Heart right ventricle (tissue), 16 donors: ENCODE measurements around the gene SFI1. TPM values are rescaled to one million over a fixed set of nuclear protein-coding genes. Genes with fewer than 3 reads are reported as not detected.

ENCODE experiments used
- ATAC-seq, 8 donors: fragments of 200-7000 bp; cut with Tn5 transposase; one replicate each; pipeline ENCODE4 v1.9.1; 2020; ENCODE audit warnings: mild to moderate bottlenecking in 8 of 8, moderate library complexity in 8 of 8, moderate number of reproducible peaks in 1 of 8
- DNase-seq, 2 donors: peaks; one replicate each; pipeline ENCODE4 v3.0.0-alpha.2; 2020
- H3K27ac ChIP-seq, 10 donors: fragments of 200-600 bp; sonication (generic) in 2 of 10; one replicate each; pipeline versions ENCODE4 v1.5.0 to v1.8.0; 2020 to 2022; ENCODE audit warnings: mild to moderate bottlenecking in 3 of 10
- H3K27me3 ChIP-seq, 7 donors: fragments of 200-600 bp; one replicate each; pipeline ENCODE4 v1.8.0; 2021 to 2022; ENCODE audit warnings: mild to moderate bottlenecking in 2 of 7
- H3K36me3 ChIP-seq, 9 donors: fragments of 200-600 bp; sonication (generic) in 1 of 9; one replicate each; pipeline versions ENCODE4 v1.5.0 to v1.8.0; 2020 to 2022; ENCODE audit warnings: mild to moderate bottlenecking in 2 of 9
- H3K4me1 ChIP-seq, 9 donors: fragments of 200-600 bp; sonication (generic) in 1 of 9; one replicate each; pipeline versions ENCODE4 v1.5.0 to v1.8.0; 2020 to 2022; ENCODE audit warnings: mild to moderate bottlenecking in 4 of 9
- H3K4me3 ChIP-seq, 10 donors: fragments of 200-600 bp; sonication (generic) in 2 of 10; one replicate each; pipeline versions ENCODE4 v1.5.0 to v1.8.0; 2020 to 2022; ENCODE audit warnings: mild to moderate bottlenecking in 7 of 10, moderate library complexity in 2 of 10
- H3K9me3 ChIP-seq, 11 donors: fragments of 200-600 bp in 10 of 11; sonication (generic) in 2 of 11; one replicate each; pipeline versions ENCODE4 v1.5.0 to v1.8.0; 2013 to 2022; ENCODE audit warnings: mild to moderate bottlenecking in 2 of 11, control low read depth in 1 of 11, moderate library complexity in 1 of 11
- CTCF ChIP-seq, 9 donors: fragments of 200-600 bp; sonication (generic) in 2 of 9; IDR thresholded peaks; one replicate each; pipeline versions ENCODE4 v1.5.0 to v1.8.0; 2021 to 2022; ENCODE audit warnings: antibody characterized with exemption in 9 of 9, mild to moderate bottlenecking in 5 of 9, moderate library complexity in 1 of 9
- WGBS, 2 donors: extraction: QIAGEN DNeasy Blood & Tissue Kit; methylation state at CpG; one replicate each; pipeline ENCODE4 v1.1.7; 2013; ENCODE audit warnings: inconsistent platforms in 1 of 2; 5-methylcytosine and 5-hydroxymethylcytosine counted together
- intact Hi-C, 10 donors: fragments of 100-400 bp; cut with DNase I; formaldehyde crosslinking; loops; one replicate each; pipeline versions ENCODE4 v1.11.1 to v1.14.2; 2022
- polyA plus RNA-seq, 2 donors: library from polyadenylated mRNA; stranded (reverse); fragments of 200-250 nt; gene quantifications; one replicate each; pipeline ENCODE4 v1.2.3, GENCODE V29; 2013
- total RNA-seq, 10 donors: library from RNA; stranded (reverse); fragmentation: NEBNext Ultra II Directional in 3 of 10; extraction: Animal tissue kit (Norgen Biotek cat#: 25700) in 3 of 10; gene quantifications; one replicate each; pipeline versions ENCODE4 v1.2.1 to v1.2.4, GENCODE V29; 2021 to 2023
- donor health status: Arrhythmogenic right ventricular cardiomyopathy.
- donor health status: ischemic (EF 13 %, LVEDD 7.1; RV severe dilation, severe dysfunction).
- donor health status: healthy with polysubstance abuse.
- donor health status: DM: no; HTN: yes; CAD: no.
- donor health status: DM: no; HTN: no; CAD: no.
- donor health status: ischemic (EF 25% LVEDD 6.9; RV normal size, moderate dysfunction).
- donor health status: ischemic (EF 25% LVEDD 5.7; RV mildly dilated, moderate dysfunction).
- donor health status: healthy.
- donor health status: DM: yes; HTN: yes; CAD: no.
- donor health status: Ischemic cardiomyopathy.
- donor health status: ischemic (EF 35%, LVEDD 5.7; RV mildly dilated, moderate dysfunction).
- donor health status: nonischemic (EF 11% LVEDD 7.7; RV severe dilation, severe dysfunction).
- donor health status: DM: yes; HTN: yes; CAD: no.
- donor health status: PGD.
- donor health status: ischemic (EF 29% LVEDD 5.4; RV normal size, mild dysfunction).
- donor health status: nonischemic (EF 23%, LVEDD 6.1; RV moderate dilation, normal function).

SFI1 gene
- total and polyA plus RNA-seq, 12 donors: 4.7 to 20.1 (median 7.3) TPM

- intact Hi-C loops: no loop called here
- WGBS, 2 donors: 53 to 74% methylated on average over 4 of the region's 4 CpGs
- DNase-seq (no peak), ATAC-seq (peak in 6 of 8 donors; percentile 11 to 60 (median 42))
- no peak for TF ChIP-seq CTCF (IDR thresholded peaks at IDR 0.05)
- H3K4me1 ChIP-seq: peaks cover 0 to 66% (median 13%) of the 10 kb centered on the region in 9 donors
- peaks cover 0 to 88% (median 18%) of the 10 kb centered on the region in 9 donors for H3K36me3 ChIP-seq
- H3K27me3 ChIP-seq: no peaks in the 10 kb centered on the region
- no peaks in the 10 kb centered on the region for H3K9me3 ChIP-seq
- no peak overlapping the region for H3K4me3 ChIP-seq
- peak overlapping the region in 8 of 10 donors; percentile 9 to 83 (median 74) for H3K27ac ChIP-seq
These were observed 46.8 kb upstream of the SFI1 start for GRCh38 chr22:31449506-31449905.

DNA sequence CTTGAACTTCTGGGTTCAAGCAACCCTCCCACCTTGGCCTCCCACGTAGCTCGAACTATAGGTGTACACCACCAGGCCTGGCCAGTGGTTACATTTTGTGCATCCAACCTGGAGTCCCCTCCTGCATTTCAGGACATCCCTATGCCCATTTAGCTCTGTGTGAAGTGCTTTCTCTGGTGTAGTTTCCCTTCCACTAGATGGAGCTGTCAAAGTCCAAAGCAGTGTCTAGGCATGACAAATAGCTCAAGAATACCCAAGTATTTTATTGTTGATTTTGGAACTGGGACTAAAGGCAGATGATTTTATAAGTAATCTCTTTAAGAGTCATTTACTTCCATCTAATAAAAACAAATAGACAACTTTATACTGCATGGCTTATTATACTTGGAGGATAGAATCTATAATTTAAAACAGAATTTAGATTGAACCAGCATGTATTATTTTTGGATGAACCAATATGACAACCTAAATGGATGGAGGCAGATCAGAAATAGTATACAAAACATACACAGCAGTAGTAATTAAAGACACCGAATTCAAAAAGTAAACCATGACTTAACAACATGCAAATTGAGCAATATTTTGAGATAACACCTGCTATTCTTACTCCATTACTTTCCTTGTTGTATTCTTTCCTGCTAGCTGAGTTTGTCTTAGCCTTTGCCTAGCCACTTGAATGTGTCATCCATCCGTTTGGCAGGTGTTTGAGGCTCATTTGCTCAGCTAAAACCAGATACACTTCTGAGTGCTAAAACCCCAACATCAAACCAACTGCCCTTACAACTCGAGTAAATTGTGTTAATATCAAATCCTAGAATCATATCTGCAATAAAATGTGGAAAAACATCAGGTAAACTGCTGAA, 44.4 kb upstream of the SFI1 start:
- H3K27ac ChIP-seq: no peak overlapping the region
- ATAC-seq (peak in 2 of 8 donors; percentile 13 to 44), DNase-seq (no peak)
- H3K36me3 ChIP-seq: peaks cover 0 to 86% (median 25%) of the 10 kb centered on the region in 9 donors
- intact Hi-C loops: no loop called here
- no peaks in the 10 kb centered on the region for H3K27me3 ChIP-seq
- no peak overlapping the region for H3K4me3 ChIP-seq
- WGBS, 2 donors: 69 to 80% methylated on average over 5 of the region's 5 CpGs
- H3K9me3 ChIP-seq: no peaks in the 10 kb centered on the region
- peaks cover 0 to 42% (median 9%) of the 10 kb centered on the region in 9 donors for H3K4me1 ChIP-seq
- peak in 7 of 9 donors; percentile 20 to 51 (median 47) for TF ChIP-seq CTCF (IDR thresholded peaks at IDR 0.05)

DNA sequence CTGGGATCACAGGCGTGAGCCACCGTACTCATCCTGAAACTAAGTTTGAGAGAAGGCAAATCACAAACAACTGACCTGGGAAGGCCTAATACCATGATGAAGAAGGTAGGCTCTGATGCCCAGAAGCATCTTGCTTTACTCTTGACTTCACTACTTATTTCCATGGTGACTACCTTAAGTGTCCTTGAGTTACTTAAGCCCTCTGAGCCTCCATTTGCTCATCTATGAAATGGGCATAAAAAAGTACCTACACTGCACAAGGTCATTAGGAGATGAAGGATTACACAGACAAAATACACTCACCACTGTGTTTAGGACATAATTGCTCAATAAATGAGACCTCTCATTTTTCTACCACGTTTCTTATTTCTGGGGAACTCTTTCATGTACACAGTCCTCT, 34.6 kb upstream of the SFI1 start:
- intact Hi-C loops: loop anchor here in 1 of 10 donors (10.0 kb wide), 1 partner anchor 57 kb away; no protein-coding TSS in a partner anchor
- ATAC-seq (no peak), DNase-seq (no peak)
- Histone ChIP-seq H3K4me3 (no peak overlapping the region), H3K27me3 (no peaks in the 10 kb centered on the region), H3K36me3 (peaks cover 0 to 95% (median 55%) of the 10 kb centered on the region in 9 donors), H3K9me3 (no peaks in the 10 kb centered on the region), H3K27ac (no peak overlapping the region), H3K4me1 (no peaks in the 10 kb centered on the region)
- 92 to 98% methylated on average over 3 of the region's 3 CpGs for WGBS, 2 donors
- no peak for TF ChIP-seq CTCF (IDR thresholded peaks at IDR 0.05)

DNA sequence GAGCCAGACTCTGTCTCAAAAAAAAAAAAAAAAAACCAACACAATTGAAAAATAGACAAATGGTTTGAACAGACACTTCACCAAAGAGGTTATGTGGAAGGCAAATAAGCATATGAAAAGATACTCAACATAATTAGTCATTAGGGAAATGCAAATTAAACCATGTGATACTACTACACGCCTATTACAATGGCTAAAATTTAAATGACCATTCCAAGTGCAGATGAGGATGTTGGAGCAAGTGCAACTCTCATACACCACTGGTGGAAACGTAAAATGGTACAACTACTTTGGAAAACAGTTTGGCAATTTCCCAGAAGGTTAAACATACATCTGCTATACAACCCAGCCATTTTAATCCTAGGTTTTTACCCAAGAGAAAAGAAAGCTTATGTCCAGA, 31.0 kb upstream of the SFI1 start:
- WGBS, 2 donors: 80 to 85% methylated on average over 2 of the region's 2 CpGs
- intact Hi-C loops: loop anchor here in 1 of 10 donors (10.0 kb wide), 1 partner anchor 61 kb away; no protein-coding TSS in a partner anchor
- Histone ChIP-seq H3K9me3 (no peaks in the 10 kb centered on the region), H3K27me3 (no peaks in the 10 kb centered on the region), H3K4me3 (no peak overlapping the region), H3K27ac (no peak overlapping the region), H3K36me3 (peaks cover 0 to 95% (median 58%) of the 10 kb centered on the region in 9 donors), H3K4me1 (no peaks in the 10 kb centered on the region)
- DNase-seq: no peak
- ATAC-seq: no peak
- TF ChIP-seq CTCF (IDR thresholded peaks at IDR 0.05): no peak
